AG08396 (cell line): ENCODE measurements around the gene PPP3R1.

ENCODE experiments used
- DNase-seq: peaks from one replicate; pipeline ENCODE4 v3.0.0; 2012; ENCODE audit warnings: low spot score, mixed read lengths

The PPP3R1 gene

DNA sequence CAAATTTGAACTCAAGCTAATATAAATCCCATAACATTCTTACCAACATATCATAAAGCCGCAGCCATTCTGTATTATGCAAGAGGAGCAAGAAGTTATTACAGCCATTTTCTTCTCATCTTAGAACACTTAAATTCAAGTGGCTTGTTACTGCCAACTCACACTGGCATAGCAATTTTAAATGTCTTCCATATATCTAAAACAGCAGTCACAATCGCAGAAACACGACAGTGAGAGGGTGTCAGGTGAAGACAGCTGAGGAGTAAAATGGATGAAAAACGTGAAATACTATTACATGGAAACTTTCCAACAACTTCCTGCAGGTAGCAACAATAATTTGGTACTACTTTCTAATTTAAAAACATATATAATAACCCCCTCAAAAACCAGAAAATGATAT is 17.9 kb downstream of the PPP3R1 start:
- DNase-seq: no peak

DNA sequence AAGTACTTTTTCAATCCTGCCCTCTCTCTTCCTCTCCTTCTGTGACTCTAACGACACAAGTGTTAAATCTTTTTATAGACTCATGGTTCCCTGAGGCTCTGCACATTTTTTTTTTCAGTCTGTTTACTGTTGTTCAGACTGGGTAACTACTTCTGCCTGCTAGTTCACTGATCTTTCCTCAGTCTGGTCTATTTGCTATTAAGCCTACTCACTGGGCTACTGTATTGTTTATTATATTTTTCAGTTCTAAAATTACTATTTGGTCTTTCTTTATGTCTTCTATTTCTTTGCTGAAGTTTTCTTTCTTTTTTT is 21.3 kb downstream of the PPP3R1 start:
- DNase-seq: no peak

DNA sequence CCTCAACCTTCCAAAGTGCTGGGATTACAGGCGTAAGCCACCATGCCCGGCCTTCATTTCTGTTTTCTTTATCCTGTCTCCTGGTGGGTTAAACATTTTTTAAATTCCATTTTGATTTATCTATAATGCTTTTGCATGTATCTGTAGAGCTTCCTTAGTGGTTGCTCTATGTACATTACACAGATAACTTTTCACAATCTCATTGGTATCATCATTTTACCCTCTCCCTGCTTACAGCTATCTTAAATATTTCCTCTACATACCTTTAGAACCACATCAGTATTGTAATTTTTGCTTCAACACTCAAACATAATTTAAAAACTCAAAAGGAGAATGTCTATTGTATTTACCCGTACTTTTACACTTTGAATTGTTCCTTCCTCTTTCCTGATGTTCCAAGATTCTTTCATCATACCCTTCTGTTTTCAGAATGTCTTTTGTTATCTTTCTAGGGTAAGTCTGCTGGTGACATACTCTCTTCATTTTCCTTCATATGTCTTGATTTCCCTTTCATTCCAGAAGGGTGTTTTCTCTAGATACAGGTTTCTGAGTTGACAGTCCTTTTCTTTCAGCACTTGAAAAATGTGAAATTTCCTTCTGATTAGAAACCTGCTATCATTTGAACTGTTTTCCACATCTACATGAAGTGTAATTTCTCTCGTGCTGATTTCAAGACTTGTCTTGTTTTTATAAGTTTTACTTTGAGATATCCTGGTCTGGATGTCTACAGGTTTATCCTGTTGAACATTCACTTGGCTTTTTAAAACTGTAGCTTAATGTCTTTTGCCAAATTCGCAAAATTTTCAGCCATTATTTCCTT is 21.9 kb downstream of the PPP3R1 start:
- DNase-seq: no peak

DNA sequence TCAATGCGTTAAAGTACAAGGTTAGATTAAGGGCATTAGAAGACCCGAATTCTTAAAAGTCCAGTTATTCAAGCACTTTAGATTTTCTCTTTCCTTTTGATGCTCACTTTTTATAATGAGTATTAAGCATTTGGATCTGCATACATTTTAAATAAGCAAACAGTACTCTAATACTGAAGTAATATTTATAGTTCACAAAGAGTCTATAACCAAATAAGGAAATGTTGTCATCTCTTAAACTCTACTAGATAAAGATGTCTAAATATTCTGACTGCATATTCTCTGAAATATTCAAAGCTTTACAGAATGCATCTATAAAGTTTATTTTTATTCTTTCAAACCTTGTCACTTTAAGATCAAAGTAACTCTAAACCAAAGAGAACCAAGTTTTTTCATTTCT is 25.5 kb downstream of the PPP3R1 start:
- no peak for DNase-seq

DNA sequence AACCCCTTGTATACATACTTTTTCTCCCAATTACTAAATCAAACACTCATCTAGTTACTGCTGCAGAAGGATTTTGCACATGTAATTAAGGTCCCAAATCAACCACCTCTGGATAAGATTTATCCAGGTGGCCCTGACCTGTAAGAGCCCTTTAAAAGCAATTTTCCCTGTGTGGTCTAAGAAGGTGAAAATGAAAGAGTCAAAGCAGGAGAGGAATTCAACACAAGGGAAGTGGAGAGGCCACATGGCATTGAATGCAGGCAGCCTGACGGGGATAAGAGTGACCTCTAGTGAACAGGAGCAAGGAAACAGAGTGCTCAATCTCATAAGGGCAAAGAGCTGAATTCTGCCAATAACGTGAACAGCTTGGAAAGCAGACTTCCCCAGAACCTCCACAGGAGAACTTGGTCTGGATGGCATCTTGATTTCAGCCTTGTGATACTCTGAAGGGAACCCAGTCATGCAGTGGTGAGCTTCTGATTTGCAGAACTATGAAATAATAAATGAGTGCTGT is 27.2 kb downstream of the PPP3R1 start:
- no peak for DNase-seq

DNA sequence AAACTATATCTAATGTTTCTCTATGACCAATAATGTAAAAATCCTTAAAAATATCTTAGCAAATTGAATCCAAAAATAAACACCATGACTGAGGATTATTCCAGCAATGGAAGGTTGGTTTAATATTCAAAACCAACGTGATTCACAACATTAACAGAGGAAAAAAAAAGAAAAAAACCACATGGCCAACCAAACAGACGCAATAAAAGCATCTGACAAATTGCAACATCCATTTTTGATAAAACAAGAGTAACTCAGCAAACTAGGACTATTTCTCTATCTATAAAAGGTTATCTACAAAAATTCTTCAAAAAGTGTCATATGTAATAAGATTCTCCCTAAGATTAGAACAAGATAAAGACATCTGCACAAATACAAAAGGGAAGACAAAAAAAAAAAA is 28.9 kb downstream of the PPP3R1 start:
- no peak for DNase-seq

DNA sequence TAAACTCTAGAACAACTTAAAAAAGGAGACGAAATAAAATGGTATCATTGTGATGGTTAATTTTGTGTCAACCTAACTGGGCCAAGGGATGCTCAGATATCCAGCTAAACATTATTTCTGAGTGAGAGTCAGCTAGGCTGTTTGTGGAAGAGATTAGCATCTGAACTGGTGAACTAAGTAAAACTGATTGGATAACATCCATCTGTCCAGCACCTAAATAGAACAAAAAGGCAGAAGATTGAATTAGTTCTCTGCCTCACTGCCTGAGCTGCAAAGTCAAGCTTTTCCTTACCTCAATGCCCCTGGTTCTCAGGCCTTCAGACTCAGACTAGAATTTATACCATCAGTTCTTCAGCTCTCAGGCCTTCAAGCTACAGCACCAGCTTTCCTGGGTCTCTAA is 30.0 kb downstream of the PPP3R1 start:
- DNase-seq: no peak

DNA sequence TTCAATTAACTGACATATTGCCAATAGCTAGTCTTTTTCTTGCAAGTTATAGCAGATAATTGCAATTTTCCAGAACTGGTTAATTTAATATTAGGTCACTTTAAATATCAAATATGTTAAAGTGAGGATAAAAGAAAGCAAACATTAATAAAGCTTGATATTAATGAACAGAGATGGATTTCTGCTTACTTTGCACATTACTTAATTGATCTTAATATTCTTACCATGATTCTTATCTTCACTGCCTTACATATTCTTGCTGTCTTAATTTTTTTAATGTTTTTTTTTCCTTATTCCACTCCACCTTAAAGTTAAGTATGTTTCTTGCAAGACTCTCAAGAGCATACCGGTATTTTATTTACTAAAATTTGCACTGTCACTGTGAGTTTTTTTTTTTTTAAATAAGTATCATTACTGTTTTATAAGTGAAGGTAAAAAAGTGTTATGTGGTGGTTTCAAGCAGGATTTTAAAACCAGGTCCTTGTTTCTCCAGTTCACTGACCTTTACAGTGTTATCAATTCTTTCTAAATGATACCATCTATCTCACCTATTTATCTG is 33.9 kb downstream of the PPP3R1 start:
- DNase-seq: no peak

DNA sequence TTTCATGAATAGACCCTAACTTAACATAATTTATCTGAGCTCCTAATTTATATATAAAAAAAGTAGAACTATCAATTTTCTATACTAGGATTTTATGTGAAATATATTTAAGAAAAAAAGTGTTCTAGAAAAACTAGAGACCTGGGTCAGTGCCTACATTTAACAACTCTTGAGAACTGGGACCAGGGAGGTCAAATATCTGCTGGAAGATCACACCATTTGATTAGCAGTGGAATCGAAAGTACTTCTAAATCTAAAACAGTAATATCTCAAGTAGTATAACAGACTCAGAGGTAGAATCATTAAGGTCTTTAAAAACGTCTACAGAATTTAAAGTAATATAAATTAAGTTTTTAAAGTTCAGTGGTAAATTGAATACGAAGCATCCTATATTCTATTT is 34.6 kb downstream of the PPP3R1 start:
- no peak for DNase-seq

DNA sequence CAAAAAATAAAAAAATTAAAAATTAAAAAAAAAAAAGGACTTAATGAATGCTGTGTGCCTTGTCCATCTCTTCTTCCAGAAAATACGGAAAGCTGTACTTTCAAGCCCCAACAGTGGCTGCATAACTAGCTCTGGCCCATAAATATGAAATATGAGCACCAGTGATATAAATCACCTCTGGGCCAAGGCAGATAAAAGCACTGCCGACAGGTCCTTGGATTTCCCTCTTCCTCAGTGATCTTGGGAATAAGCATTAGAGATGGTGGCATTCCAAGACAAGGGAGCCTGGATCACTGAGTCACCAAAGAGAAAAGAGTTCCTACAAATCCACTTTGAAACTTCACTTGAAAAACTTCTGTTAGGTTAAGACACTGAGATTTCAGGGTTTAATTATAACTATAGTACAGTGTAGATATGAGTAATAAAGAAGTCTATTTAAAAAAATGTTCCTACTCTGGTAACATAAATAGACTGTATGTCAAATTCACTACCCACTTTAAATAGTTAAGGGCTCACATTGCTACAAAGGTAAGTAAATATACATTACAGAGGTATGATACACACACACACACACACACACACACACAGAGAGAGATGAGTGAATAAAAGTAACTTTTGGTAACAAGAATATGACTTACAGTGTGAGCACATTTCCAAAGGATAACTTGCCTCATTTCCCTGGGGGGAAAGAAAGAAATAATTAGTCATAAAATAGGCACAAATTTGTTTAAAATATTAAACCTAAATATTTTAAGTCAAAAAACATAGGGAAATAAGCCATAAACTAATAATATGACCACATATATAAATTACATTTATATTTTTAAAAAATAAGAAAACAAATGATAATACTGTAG is 35.6 kb downstream of the PPP3R1 start:
- no peak for DNase-seq

DNA sequence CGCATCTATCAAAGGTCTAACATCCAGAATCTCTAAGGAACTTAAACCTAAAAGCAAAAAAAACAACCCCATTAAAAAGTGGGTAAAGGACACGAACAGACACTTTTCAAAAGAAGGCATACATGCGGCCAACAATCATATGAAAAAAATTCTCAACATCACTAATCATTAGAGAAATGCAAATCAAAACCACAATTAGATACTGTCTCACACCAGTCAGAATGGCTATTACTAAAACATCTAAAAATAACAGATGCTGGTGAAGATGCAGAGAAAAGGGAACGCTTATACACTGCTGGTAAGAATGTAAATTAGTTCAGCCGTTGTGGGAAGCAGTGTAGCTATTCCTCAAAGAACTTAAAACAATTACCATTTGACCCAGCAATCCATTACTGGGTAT is 38.0 kb downstream of the PPP3R1 start:
- DNase-seq: no peak

DNA sequence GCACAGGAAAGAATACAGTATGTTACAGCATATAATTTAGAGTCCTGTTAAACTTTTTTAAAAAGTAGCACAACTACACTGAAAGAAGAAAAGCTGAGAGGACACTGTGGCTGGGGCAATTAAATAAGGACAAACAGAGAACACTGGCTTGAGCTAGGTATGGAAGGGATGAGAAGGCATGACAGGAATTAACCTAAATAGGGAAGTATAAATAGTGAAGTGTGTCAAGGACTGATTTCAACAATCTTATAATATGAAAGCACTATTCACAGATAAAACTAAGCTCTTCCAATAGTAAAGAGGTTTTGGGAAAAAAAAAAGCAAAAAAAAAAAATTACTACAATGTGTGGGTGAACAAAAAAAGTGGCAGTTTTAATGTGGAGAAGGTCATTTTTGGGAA is 45.5 kb downstream of the PPP3R1 start:
- no peak for DNase-seq

DNA sequence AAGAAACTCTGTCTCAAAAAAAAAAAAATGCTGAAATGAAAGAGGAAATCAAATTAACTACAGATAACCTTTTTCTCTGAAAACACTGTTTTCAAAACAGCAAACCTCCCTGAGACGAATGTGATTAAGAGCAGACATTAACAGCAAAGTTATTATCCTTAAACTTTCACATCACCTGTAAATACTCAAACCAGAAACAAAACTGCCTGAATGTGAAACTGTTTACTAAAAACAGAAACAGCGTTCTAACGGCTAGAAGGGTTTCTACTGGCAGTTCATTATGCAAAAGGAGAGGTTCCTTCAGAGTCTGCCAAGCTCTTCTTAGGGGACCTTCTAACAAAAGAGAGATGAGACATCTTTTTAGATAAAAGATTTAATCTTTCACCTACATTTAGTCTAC is 48.7 kb downstream of the PPP3R1 start:
- DNase-seq: no peak

DNA sequence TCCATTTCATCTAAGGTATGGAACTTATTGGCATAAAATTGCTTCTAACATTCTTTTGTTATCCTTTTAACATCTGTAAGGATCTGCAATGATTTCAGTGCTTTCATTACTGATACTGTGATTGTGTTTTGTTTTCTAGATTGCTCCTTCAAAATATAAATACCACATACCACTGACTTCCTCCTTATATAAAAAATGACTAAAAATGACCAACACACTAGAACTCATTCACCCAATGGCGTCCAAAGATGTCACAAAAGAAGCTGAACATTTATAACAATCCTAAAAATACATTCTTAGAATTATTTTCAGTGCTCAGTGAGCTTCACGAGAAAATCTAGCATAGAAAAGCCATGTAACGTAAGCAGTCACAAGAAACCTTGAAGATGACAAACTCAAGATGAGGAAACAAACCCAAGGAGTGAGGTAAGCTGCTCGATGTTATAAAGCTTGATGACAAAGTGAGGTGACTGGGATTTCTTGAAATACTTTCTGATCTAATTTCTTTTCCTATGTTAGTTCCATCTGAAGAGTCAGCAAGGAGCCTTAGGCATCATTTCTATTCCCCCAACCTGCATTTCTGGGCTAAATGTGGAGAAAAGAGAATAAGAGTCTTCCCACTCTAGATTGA is 52.1 kb downstream of the PPP3R1 start:
- no peak for DNase-seq

DNA sequence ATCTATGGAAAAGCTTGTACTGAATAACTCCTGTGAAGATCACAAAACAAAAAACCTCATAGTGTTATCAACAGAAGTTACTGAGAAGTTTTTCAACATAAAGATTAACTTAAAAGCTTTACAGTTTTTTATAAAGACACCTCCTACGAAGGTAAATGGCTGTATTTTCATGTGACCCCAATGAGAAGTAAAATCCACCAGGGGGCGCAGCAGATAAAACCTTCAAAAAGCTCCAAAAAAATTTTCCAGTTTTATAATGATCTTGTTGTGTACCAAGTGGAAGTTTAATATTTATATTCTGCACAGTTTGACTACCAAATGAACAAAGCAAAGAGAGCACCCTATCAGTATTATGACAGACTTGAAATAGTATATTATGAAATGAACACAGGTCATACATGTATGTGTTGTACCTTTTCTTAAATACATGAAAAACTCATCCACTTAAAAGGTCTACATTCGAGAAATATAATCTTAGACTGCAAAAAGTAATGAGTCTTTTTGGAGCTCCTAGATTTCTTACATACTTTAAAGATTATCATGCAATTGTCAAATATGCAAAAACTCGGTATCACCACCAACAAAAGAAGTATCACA is 56.1 kb downstream of the PPP3R1 start:
- DNase-seq: no peak

DNA sequence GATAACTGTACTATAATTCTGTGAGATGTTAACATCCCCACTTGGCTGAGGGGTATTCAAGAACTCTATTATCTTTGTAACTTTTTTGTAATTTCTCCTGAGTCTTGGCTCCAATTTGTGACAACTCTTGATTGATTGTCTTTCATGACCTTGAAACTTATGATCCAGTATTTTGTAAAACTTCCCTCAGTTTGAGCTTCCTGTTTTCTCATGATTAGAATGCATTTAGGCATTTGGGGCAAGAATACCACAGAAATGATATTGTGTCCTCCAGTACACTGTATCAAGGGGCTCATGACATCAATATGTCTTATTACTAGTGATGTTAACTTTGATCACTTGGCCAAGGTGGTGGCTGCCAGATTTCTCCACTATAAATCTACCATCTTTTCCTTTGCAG is 57.2 kb downstream of the PPP3R1 start:
- DNase-seq: no peak

DNA sequence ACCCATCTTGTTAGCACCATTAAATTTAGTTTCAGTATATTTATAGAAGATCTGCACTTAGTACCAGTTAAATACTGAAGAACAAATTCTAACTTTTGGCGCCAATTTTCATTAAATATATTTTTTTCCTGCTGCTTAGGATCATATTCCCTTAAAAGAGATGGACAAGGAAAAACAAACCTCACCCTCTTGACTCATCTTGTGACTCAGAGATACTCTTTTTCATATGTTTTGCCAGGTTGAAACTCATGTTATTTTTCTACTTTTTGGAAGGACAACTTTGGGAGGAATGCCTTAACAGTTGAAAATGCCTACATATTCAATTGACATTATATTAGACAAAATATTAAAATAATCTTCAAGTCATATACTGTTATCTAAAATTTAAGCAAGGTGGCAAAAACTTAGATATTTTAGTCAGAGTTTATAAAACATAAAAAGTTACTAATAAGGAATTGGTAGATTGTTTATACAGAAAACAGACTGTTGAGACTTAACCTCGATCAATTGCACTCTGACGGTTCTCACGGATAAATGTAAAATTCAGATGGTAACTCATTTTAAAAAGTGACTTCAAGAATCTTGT is 58.5 kb downstream of the PPP3R1 start:
- peak; percentile 21 for DNase-seq

DNA sequence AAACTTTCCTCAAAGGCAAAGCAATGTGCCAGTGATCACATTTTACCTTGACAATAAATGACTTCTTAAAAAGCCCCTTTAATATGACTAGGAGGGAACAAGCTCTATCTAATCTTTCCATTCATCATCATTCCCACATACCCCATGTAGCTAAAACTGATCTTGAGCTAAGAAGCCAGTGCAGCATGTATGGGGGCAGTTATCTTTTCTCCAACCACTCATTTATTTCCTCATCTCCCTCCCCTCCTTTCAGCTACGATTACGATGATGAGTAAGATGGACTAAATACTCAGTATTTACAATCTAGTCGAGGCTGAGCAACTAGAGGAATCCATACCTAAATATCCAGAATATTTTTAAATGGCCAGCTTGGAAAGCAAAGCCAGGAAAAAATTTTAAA is 59.2 kb downstream of the PPP3R1 start:
- DNase-seq: no peak

DNA sequence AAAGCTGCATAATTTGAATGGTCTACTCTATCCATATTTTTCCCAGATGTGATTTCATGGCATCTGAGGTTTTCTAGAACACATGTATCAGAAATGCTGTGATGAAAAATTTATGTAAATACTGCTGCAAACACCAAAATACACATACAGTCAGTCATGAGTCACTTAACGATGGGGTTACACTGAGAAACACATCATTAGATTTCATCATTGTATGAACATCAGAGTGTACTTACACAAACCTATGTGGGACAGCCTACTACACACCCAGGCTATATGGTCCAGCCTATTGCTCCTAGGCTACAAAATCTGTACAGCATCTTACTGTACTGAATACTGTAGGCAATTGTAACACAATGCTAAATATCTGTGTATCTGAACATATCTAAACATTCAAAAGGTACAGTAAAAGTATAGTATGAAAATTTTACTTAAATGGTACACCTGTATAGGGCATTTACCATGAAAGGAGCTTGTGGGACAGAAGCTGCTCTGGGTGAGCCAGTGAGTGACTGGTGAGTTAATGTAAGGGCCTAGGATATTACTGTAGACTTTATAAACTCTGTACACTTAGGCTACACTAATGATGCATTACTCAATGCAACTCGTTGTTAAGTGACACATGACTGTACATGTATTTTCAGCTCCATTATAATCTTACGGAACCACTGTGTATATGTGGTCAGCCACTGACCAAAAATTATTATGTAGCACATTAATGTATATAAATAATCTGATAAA is 61.2 kb downstream of the PPP3R1 start:
- peak; percentile 31 for DNase-seq

DNA sequence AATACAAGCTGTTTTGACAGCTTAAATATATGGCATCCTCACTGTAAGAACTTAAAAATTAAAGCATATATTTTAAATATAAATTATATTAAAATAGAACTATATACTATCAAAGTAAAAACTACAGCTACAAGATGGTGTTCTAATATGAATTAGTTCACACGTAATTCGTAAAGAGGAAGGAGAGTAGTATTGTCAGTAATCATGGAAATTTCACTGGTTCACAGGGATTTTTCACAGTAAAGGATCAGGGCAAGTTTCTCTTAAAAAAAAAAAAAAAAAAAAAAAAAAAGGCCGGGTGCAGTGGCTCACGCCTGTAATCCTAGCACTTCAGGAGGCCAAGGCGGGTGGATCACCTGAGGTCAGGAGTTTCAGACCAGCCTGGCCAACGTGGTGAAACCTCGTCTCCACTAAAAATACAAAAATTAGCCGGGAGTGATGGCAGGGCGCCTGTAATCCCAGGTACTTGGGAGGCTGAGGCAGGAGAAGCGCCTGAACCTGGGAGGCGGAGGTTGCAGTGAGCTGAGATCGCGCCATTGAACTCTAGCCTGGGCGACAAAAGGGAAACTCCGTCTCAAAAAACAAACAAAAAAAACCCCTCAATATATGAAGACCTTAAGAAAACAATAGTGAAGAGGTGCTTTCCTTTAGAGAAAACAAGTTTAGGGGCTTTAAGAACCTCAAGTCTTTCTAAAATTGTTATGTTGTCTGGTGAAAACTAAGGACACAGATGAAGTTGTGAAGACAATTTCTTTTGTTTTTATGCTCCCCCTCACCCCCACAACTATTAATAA is 62.1 kb downstream of the PPP3R1 start:
- no peak for DNase-seq
